Adipose tissue (tissue), 3 donors: Measurements from ENCODE around the gene B4GALT7. TPM values are rescaled to one million over a fixed set of nuclear protein-coding genes. Genes with fewer than 3 reads are reported as not detected.
"Not testable (repeated sequence)": the region's sequence is repeated elsewhere in the genome, so short reads cannot be mapped to it uniquely, and the experiment has no call there.

Source experiments
- H3K27ac ChIP-seq: one replicate; pipeline ENCODE4 v1.5.1; 2013; ENCODE audit warnings: low read depth, low read length
- WGBS, 3 donors: extraction: QIAGEN DNeasy Blood & Tissue Kit; methylation state at CpG; one replicate each; pipeline ENCODE4 v1.1.7; 2013; 5-methylcytosine and 5-hydroxymethylcytosine counted together
- polyA plus RNA-seq, 3 donors: library from polyadenylated mRNA; stranded (reverse); fragments of 200-250 nt; gene quantifications; one replicate each; pipeline ENCODE4 v1.2.3, GENCODE V29; 2013
- donor health status: healthy with polysubstance abuse.
- donor health status: Bipolar disorder and iron deficiency.
- donor health status: healthy.

Gene B4GALT7
- polyA plus RNA-seq, 3 donors: 21.6 to 45.4 (median 23.8) TPM

- 42 to 91% (median 74%) methylated on average over 3 of the region's 3 CpGs for WGBS, 3 donors
- H3K27ac ChIP-seq: not testable (repeated sequence)
Observed at GRCh38 chr5:177658542-177658941, 58.6 kb downstream of the B4GALT7 start.

Other genes starting within 250 kb of the B4GALT7 start
- 100 to 1,000 TPM; 100 to 227 (median 155) TPM for gene LMAN2, start 248.5 kb upstream of the B4GALT7 start, polyA plus RNA-seq
- 10 to 100 TPM; 10.1 to 17.9 (median 15.9) TPM for gene RGS14, start 242.2 kb upstream of the B4GALT7 start, polyA plus RNA-seq
- gene SLC34A1, start 215.7 kb upstream of the B4GALT7 start, polyA plus RNA-seq: not detected
- not detected for gene PFN3, start 199.5 kb upstream of the B4GALT7 start, polyA plus RNA-seq
- 1 to 10 TPM in 1 of 3 donors, under 1 TPM in 1, not detected in 1; 0.42 to 2.0 TPM for gene F12, start 190.6 kb upstream of the B4GALT7 start, polyA plus RNA-seq
- gene GRK6, start 173.5 kb upstream of the B4GALT7 start, polyA plus RNA-seq: 10 to 100 TPM; 10.8 to 21.5 (median 16.2) TPM
- gene PRR7, start 153.3 kb upstream of the B4GALT7 start, polyA plus RNA-seq: 1 to 10 TPM in 2 of 3 donors, under 1 TPM in 1; 0.34 to 2.7 (median 1.9) TPM
- gene DBN1, start 126.5 kb upstream of the B4GALT7 start, polyA plus RNA-seq: 10 to 100 TPM; 10.1 to 85.7 (median 45.1) TPM
- 100 to 1,000 TPM in 1 of 3 donors, 10 to 100 TPM in 2; 10.5 to 105 (median 54.0) TPM for gene PDLIM7, start 102.5 kb upstream of the B4GALT7 start, polyA plus RNA-seq
- gene DOK3, start 90.3 kb upstream of the B4GALT7 start, polyA plus RNA-seq: 10 to 100 TPM in 2 of 3 donors, 1 to 10 TPM in 1; 5.2 to 17.7 (median 15.1) TPM
- gene DDX41, start 83.2 kb upstream of the B4GALT7 start, polyA plus RNA-seq: 10 to 100 TPM; 45.8 to 77.4 (median 77.2) TPM
- 100 to 1,000 TPM in 1 of 3 donors, 10 to 100 TPM in 2; 61.5 to 201 (median 72.5) TPM for gene FAM193B, start 45.6 kb upstream of the B4GALT7 start, polyA plus RNA-seq
- gene TMED9, start 7.9 kb upstream of the B4GALT7 start, polyA plus RNA-seq: 100 to 1,000 TPM in 2 of 3 donors, 10 to 100 TPM in 1; 67.5 to 185 (median 118) TPM
- 1 to 10 TPM in 2 of 3 donors, under 1 TPM in 1; 0.21 to 6.2 (median 5.1) TPM for gene FAM153A, start 182.8 kb downstream of the B4GALT7 start, polyA plus RNA-seq